Measurements from ENCODE around the gene CUL2. TPM values are rescaled to one million over a fixed set of nuclear protein-coding genes. Genes with fewer than 3 reads are reported as not detected.

The CUL2 gene
- total and polyA plus RNA-seq, 2 of the 4 experiments (the other 2 are of a cell fraction): 18.9 to 36.6 TPM

DNA sequence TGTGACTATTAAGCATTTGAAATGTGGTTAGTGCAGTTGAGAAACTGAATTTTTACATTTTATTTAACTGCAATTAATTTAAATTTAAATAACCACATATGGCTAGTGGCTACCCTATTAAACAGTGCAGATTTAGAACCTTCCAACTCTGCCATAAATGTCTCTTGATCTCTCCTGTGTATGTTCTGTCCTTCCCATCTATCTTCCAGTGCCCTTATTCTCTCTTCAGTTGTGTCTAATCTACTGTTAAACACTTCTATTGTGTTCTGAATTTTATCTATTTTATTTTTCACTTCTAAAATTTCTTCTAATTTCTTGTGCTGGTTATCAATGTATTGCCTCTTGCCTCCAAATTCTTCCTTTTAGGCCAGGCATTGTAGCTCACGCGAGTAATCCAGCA, 105.0 kb downstream of the CUL2 start:
- H3K9ac ChIP-seq (ENCODE audit: low read depth, low read length): no peak overlapping the region
- no peak overlapping the region for H3K27ac ChIP-seq (ENCODE audit: insufficient read depth, low read length)
- H3K23ac ChIP-seq (ENCODE audit: low read depth, low read length): no peak overlapping the region
- ATAC-seq (ENCODE audit: low read depth) (no peak), DNase-seq (no peak)
- no peaks in the 10 kb centered on the region for H3K79me1 ChIP-seq (ENCODE audit: low read depth in 1 of 2, low read length in 2 of 2)
- POLR2A ChIA-PET (ENCODE audit: unreplicated experiment): no interaction called here
- H2AK9ac ChIP-seq (replicated peaks; ENCODE audit: low read depth, low read length, poor library complexity): no peak overlapping the region
- H2BK15ac ChIP-seq (ENCODE audit: low read depth, low read length): no peak overlapping the region
- H3K56ac ChIP-seq (ENCODE audit: extremely low read depth, insufficient read depth, low read length): no peak overlapping the region
- H4K91ac ChIP-seq (ENCODE audit: insufficient read depth, low read depth, low read length): no peak overlapping the region
- TF ChIP-seq NFE2L2 (IDR thresholded peaks at IDR 0.05; ENCODE audit: low read depth, low read length) (no peak), RCOR1 (IDR thresholded peaks at IDR 0.05; ENCODE audit: insufficient replicate concordance, low read length) (no peak), RAD21 (IDR thresholded peaks at IDR 0.05; ENCODE audit: low read length) (no peak), RFX5 (IDR thresholded peaks at IDR 0.05; ENCODE audit: low read depth, low read length) (no peak), SMC3 (IDR thresholded peaks at IDR 0.05; ENCODE audit: low read depth, low read length) (no peak), CHD1 (IDR thresholded peaks at IDR 0.05; ENCODE audit: low read depth, low read length) (no peak), BHLHE40 (IDR thresholded peaks at IDR 0.05; ENCODE audit: low read depth, low read length) (no peak), CEBPB (IDR thresholded peaks at IDR 0.05; ENCODE audit: low read depth, low read length) (no peak), MAFK (IDR thresholded peaks at IDR 0.05; ENCODE audit: low read depth, low read length) (no peak), MAZ (IDR thresholded peaks at IDR 0.05; ENCODE audit: borderline replicate concordance, low read depth, low read length) (no peak), POLR2A (IDR thresholded peaks at IDR 0.05; ENCODE audit: low read depth, low read length) (no peak), MXI1 (IDR thresholded peaks at IDR 0.05; ENCODE audit: borderline replicate concordance, low read depth, low read length) (no peak), FOS (IDR thresholded peaks at IDR 0.05; ENCODE audit: low read depth, low read length) (no peak)
- TF ChIP-seq, protein P1, sequence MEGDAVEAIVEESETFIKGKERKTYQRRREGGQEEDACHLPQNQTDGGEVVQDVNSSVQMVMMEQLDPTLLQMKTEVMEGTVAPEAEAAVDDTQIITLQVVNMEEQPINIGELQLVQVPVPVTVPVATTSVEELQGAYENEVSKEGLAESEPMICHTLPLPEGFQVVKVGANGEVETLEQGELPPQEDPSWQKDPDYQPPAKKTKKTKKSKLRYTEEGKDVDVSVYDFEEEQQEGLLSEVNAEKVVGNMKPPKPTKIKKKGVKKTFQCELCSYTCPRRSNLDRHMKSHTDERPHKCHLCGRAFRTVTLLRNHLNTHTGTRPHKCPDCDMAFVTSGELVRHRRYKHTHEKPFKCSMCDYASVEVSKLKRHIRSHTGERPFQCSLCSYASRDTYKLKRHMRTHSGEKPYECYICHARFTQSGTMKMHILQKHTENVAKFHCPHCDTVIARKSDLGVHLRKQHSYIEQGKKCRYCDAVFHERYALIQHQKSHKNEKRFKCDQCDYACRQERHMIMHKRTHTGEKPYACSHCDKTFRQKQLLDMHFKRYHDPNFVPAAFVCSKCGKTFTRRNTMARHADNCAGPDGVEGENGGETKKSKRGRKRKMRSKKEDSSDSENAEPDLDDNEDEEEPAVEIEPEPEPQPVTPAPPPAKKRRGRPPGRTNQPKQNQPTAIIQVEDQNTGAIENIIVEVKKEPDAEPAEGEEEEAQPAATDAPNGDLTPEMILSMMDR (conservative IDR thresholded peaks at IDR 0.05; ENCODE audit: low read depth, low read length): no peak
- TF ChIP-seq, protein P2, sequence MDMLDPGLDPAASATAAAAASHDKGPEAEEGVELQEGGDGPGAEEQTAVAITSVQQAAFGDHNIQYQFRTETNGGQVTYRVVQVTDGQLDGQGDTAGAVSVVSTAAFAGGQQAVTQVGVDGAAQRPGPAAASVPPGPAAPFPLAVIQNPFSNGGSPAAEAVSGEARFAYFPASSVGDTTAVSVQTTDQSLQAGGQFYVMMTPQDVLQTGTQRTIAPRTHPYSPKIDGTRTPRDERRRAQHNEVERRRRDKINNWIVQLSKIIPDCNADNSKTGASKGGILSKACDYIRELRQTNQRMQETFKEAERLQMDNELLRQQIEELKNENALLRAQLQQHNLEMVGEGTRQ (IDR thresholded peaks at IDR 0.05; ENCODE audit: low read depth, low read length): no peak
- intact Hi-C loops (cut with micrococcal nuclease) (loop anchor here (10.0 kb wide), 1 partner anchor 320 kb away; no protein-coding TSS in a partner anchor), dilution Hi-C loops (cut with HindIII; ENCODE audit: low sequenced_read_pairs, unreplicated experiment) (no loop called here), in situ Hi-C loops (cut with MboI; ENCODE audit: low sequenced_read_pairs) (no loop called here)
- no peaks in the 10 kb centered on the region for H3K4me1 ChIP-seq (ENCODE audit: control insufficient read depth, insufficient read depth, low read length)
- no peak overlapping the region for H2AFZ ChIP-seq (replicated peaks; ENCODE audit: low read length, poor library complexity)
- no peaks in the 10 kb centered on the region for H3K36me3 ChIP-seq (ENCODE audit: control insufficient read depth, insufficient read depth, low read length)
- H3K9me3 ChIP-seq (ENCODE audit: control insufficient read depth, insufficient read depth, low read length): peaks cover 10% of the 10 kb centered on the region
- 100% methylated on average over 2 of the region's 2 CpGs; no CpG with 5 or more reads in 1 of the 2 experiments for WGBS, 2 experiments (ENCODE audit: extremely low coverage in 2 of 2, insufficient read length in 1 of 2)
- H3K4me2 ChIP-seq (ENCODE audit: low read depth, low read length): no peak overlapping the region
- no peak overlapping the region for H2BK120ac ChIP-seq (ENCODE audit: low read depth, low read length)
- H2AK5ac ChIP-seq (ENCODE audit: low read depth, low read length): no peak overlapping the region
- H3K9me1 ChIP-seq (ENCODE audit: insufficient read depth, low read length): no peaks in the 10 kb centered on the region
- H3K27me3 ChIP-seq (ENCODE audit: control insufficient read depth, insufficient read depth, low read length): peaks cover 5% of the 10 kb centered on the region; the same call in 1 of the 2 replicates
- no peak overlapping the region for H2BK20ac ChIP-seq (ENCODE audit: low read depth, low read length)
- H2BK5ac ChIP-seq (ENCODE audit: low read depth, low read length, poor library complexity, severe bottlenecking): no peak overlapping the region
- no peak overlapping the region for H3K4ac ChIP-seq (ENCODE audit: low read depth, low read length)
- no TSS peak for BruUV-seq (replicated peaks)
- H4K5ac ChIP-seq (ENCODE audit: low read depth, low read length): no peak overlapping the region
- H3K14ac ChIP-seq (replicated peaks; ENCODE audit: low read depth, low read length): no peak overlapping the region
- no peak overlapping the region for H3K4me3 ChIP-seq (ENCODE audit: insufficient read depth, low read depth, low read length)
- no peaks in the 10 kb centered on the region for H4K20me1 ChIP-seq (ENCODE audit: insufficient read depth, low read length)
- CTCF ChIA-PET: interaction anchor here (0.5 kb wide), 1 partner anchor 1049 kb away, joined by 5 read pairs; no protein-coding TSS in a partner anchor
- H3K18ac ChIP-seq (ENCODE audit: low read depth, low read length): no peak overlapping the region
- H4K8ac ChIP-seq (ENCODE audit: low read depth in 2 of 2, low read length in 2 of 2): no peak overlapping the region

All from IMR-90 (cell line).